Activated CD4-positive, alpha-beta memory T cell treated with anti-CD3 and anti-CD28 coated beads, Interleukin-2, amount 10 ng/mL, durations not matched to agents 7 days and 5 days (primary cell): ENCODE data around the gene JADE2. TPM values are rescaled to one million over a fixed set of nuclear protein-coding genes. Genes with fewer than 3 reads are reported as not detected.
"Not testable (repeated sequence)": the region's sequence is repeated elsewhere in the genome, so short reads cannot be mapped to it uniquely, and the experiment has no call there.

Source experiments
- CTCF ChIA-PET: fragments of 350-600 bp; sonication (Branson Sonifier 250); formaldehyde crosslinking; loops from one replicate; lab custom pipeline; 2021; ENCODE audit warnings: antibody characterized with exemption, inconsistent platforms; lab: Charles Lee
- POLR2A ChIA-PET: fragments of 350-600 bp; sonication (Branson Sonifier 250); formaldehyde crosslinking; loops from one replicate; lab custom pipeline; 2021; ENCODE audit warnings: antibody characterized with exemption; lab: Charles Lee
- DNase-seq: peaks from one replicate; pipeline ENCODE4 v3.0.0-alpha.2; 2020
- H3K27ac Mint-ChIP-seq: one replicate; pipeline ENCODE4 v1.8.0; 2021; ENCODE audit warnings: mild to moderate bottlenecking, mixed read lengths
- H3K27me3 Mint-ChIP-seq: one replicate; pipeline ENCODE4 v1.8.0; 2021; ENCODE audit warnings: mixed read lengths
- H3K36me3 Mint-ChIP-seq: one replicate; pipeline ENCODE4 v1.8.0; 2021; ENCODE audit warnings: low read depth, mixed read lengths
- H3K4me1 Mint-ChIP-seq: one replicate; pipeline ENCODE4 v1.8.0; 2021; ENCODE audit warnings: mixed read lengths
- H3K4me3 Mint-ChIP-seq: one replicate; pipeline ENCODE4 v1.8.0; 2021; ENCODE audit warnings: mild to moderate bottlenecking, mixed read lengths
- H3K9me3 Mint-ChIP-seq: one replicate; pipeline ENCODE4 v1.8.0; 2021; ENCODE audit warnings: mixed read lengths
- total RNA-seq, 2 experiments: library from RNA; stranded (reverse); gene quantifications; one replicate each; pipeline ENCODE4 v1.2.3, GENCODE V29; 2021

JADE2 gene
- total RNA-seq, 2 experiments from 2014 or later, result 72.7 to 73.5 TPM

DNA sequence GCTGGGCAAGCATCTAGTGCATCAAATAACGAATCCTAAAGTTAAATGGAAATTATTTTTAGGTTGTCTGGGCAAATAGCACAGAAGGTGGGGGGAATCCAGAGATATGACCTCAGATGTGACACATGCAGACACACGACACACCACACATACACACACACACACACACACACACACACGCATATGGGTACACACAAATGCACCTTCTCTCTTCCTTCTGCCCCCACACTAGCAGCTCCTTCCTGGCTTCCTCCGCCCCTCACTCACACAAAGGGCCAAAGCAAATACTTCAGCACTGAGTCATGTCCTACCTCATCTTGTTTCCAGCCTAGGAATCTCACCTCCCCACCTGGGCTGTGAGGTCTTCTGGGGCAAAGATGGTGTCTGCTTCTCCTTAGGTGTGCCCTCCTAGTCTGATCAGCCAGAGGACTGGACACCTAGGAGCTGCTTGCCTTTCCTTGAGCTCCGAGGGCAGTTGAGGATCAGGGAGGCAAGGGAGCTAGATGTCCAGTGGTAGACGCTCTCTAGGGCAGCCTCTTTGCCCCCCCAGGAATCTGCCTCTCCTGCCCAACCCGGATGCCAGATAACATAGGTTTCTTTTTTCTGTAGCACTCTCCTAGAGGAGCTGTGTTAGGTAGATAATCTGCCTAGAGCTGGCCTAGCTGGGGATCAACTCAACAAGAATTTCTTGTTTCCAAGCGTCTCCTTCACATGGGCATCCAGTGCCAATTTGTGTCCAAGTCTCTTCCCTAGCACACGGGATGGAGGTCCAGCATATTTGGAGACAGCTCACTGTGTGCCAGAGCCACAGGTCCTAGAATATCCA lies 14.3 kb upstream of the JADE2 start:
- Mint-ChIP-seq H3K27me3 (no peaks in the 10 kb centered on the region), H3K27ac (no peak overlapping the region), H3K9me3 (no peaks in the 10 kb centered on the region), H3K36me3 (no peaks in the 10 kb centered on the region), H3K4me1 (peaks cover 20% of the 10 kb centered on the region), H3K4me3 (no peak overlapping the region)
- ChIA-PET CTCF (interaction anchor here (1.1 to 1.4 kb wide), 2 partner anchors 16 to 45 kb away, joined by 3 to 8 read pairs; no protein-coding TSS in a partner anchor), POLR2A (interaction anchor here (0.9 to 2.7 kb wide), 4 partner anchors 10 to 139 kb away, joined by 3 to 16 read pairs (median 5); no protein-coding TSS in a partner anchor)
- DNase-seq, result no peak

DNA sequence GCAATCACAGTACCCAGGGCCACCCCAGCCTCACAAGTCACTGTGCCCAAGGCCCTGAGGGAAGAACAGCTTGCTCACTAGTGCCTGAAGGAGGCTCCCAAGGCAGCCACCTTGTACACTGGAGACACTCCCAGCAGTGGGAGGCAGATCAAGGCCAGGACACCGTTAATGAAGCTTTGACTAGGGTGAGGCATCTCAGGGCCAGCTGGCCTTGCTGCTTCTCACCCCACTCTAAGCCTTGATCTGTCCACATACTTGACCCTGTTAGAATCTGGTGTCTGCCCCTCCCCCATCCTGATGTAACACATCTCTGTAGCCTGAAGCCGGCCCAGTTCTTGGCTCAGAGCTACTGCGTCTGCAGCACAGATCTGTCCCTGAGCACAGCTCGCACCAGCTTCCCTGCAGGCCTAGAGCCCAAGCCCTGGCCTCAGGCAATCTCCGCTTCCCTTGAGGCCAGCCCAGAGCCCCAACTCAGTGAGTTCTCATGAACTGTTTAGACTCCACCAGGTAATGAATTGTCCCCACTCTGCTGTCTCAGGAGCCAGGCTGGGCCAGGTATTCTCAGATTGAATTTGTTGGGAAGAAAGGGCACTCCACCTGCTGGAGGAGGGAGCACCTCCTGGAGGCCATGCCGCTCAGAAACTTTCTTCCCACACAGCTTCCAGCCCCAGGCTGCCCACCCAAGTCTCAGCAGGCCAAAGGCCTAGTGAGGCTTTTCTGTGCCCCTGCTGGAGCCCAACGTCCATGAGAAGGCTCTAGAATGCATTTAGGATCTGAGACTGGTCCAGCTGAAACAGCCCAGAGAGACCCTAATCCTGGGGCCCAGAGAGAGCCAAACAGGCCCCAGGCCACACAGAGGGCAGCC lies 13.4 kb upstream of the JADE2 start:
- ChIA-PET POLR2A (interaction anchor here (0.9 to 2.7 kb wide), 4 partner anchors 11 to 140 kb away, joined by 3 to 16 read pairs (median 5); no protein-coding TSS in a partner anchor), CTCF (interaction anchor here (1.1 to 1.4 kb wide), 2 partner anchors 15 to 46 kb away, joined by 3 to 8 read pairs; no protein-coding TSS in a partner anchor)
- H3K9me3 Mint-ChIP-seq, result no peaks in the 10 kb centered on the region
- H3K4me1 Mint-ChIP-seq, result peaks cover 15% of the 10 kb centered on the region
- H3K27me3 Mint-ChIP-seq, result no peaks in the 10 kb centered on the region
- no peak overlapping the region for H3K27ac Mint-ChIP-seq
- H3K4me3 Mint-ChIP-seq, result no peak overlapping the region
- no peak for DNase-seq
- H3K36me3 Mint-ChIP-seq, result no peaks in the 10 kb centered on the region

DNA sequence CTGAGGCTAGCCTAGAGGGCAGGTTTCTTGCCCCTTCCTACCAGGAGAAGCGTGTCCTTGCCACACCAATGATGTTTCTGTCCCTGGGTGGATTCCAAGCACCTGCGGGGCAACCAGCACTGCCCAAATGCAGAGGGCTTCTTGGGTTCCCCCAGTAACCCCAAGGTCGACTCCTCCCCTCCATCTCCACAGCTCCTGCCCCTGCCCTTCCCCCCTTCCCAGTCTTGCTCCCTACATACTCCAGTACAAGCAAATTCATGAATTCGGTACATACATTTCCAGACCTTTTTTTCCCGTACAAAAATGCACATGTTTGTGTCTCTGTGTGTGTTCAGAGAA lies 12.8 kb upstream of the JADE2 start:
- H3K4me1 Mint-ChIP-seq, result peaks cover 10% of the 10 kb centered on the region
- no peak for DNase-seq
- no peak overlapping the region for H3K4me3 Mint-ChIP-seq
- no peaks in the 10 kb centered on the region for H3K36me3 Mint-ChIP-seq
- H3K9me3 Mint-ChIP-seq, result no peaks in the 10 kb centered on the region
- no peak overlapping the region for H3K27ac Mint-ChIP-seq
- H3K27me3 Mint-ChIP-seq, result no peaks in the 10 kb centered on the region
- POLR2A ChIA-PET, result interaction anchor here (2.2 to 2.7 kb wide), 2 partner anchors 11 to 15 kb away, joined by 7 to 16 read pairs; no protein-coding TSS in a partner anchor
- CTCF ChIA-PET, result interaction anchor here (1.4 kb wide), 1 partner anchor 15 kb away, joined by 8 read pairs; no protein-coding TSS in a partner anchor

DNA sequence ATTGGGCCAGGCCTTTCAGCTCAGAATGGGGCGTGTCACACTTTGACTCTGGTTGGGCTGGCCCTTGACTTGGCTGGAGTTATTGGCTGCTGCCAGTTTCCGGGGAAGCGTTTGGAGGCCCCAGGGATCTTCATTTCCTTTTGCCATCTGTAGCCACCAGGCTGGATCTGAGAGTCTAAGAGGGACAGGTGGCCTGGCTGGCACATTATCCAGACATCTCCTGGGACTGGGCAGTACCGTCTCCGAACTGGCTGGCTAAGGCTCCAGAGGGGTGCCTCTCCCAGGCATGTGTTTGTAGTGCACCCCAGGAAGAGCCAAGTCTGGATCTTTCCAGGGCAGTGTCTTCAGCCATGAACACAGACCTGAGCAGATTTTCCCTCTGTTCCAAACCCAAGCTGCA lies 9.7 kb upstream of the JADE2 start:
- DNase-seq, result no peak
- Mint-ChIP-seq H3K27ac (no peak overlapping the region), H3K4me3 (no peak overlapping the region), H3K36me3 (no peaks in the 10 kb centered on the region), H3K9me3 (no peaks in the 10 kb centered on the region), H3K27me3 (peaks cover 6% of the 10 kb centered on the region), H3K4me1 (peaks cover 9% of the 10 kb centered on the region)
- POLR2A ChIA-PET, result interaction anchor here (1.6 kb wide), 1 partner anchor 10 kb away, joined by 7 read pairs; the partner anchor contains the start of gene JADE2
- CTCF ChIA-PET, result interaction anchor here (0.8 to 1.8 kb wide), 2 partner anchors 9 to 12 kb away, joined by 3 to 6 read pairs; no protein-coding TSS in a partner anchor

DNA sequence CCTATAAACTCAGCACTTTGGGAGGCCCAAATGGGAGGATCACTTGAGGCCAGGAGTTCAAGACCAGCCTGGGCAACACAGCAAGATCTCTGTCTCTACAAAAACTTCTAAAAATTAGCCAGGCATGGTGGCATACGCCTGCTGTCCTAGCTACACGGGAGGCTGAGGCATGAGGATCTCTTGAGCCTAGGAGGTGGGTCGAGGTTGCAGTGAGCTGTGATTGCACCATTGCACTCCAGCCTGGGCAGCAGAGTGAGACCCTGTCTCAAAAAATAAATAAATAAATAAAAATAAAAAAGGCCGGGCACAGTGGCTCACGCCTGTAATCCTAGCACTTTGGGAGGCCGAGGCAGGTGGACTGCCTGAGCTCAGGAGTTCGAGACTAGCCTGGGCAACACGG lies 8.5 kb upstream of the JADE2 start:
- POLR2A ChIA-PET, result interaction anchor here (1.6 kb wide), 1 partner anchor 9 kb away, joined by 7 read pairs; the partner anchor contains the start of gene JADE2
- H3K9me3 Mint-ChIP-seq, H3K27ac Mint-ChIP-seq, H3K36me3 Mint-ChIP-seq, CTCF ChIA-PET, H3K4me3 Mint-ChIP-seq, DNase-seq, H3K4me1 Mint-ChIP-seq: not testable (repeated sequence)
- peaks cover 12% of the 10 kb centered on the region for H3K27me3 Mint-ChIP-seq

DNA sequence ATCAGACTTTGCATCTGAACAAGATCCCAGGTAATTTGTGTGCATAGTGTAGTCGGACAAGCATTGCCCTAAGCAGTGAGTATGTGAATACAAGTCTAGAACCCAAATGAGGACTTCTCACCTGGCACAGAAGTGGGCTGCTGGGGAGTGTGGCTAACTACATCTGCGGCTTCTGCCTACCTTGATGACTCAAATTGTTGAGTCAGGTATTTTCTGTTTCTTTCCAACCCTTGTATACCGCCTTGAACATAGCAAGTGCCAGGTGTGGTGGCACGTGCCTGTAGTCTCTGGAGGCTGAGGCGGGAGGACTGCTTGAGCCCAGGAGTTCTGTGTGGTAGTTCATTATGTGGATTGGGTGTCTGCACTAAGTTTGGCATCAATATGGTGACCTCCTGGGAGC lies 7.9 kb upstream of the JADE2 start:
- CTCF ChIA-PET, result no interaction called here
- POLR2A ChIA-PET, result no interaction called here
- Mint-ChIP-seq H3K36me3 (no peaks in the 10 kb centered on the region), H3K4me3 (no peak overlapping the region), H3K27ac (no peak overlapping the region), H3K9me3 (no peaks in the 10 kb centered on the region), H3K4me1 (peaks cover 4% of the 10 kb centered on the region), H3K27me3 (peaks cover 12% of the 10 kb centered on the region)
- DNase-seq, result no peak

DNA sequence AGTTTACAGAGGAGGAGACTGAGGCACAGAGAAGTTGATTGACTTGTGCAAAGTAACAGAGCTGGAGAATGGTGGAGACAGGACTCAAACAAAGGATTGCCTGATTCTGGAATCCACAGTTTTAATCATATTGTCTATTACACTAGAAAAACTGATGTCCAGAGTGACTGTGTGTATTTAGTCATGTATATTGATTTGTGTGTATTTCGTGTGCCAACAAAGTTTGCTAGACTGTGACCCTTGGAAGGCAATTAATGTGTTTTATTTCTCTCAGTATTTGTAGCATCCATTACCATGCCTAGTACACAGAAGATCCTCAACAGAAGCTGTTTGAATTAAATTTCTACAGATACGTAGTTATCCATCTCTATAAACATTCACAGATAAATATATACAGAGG lies 5.5 kb upstream of the JADE2 start:
- no peak for DNase-seq
- Mint-ChIP-seq H3K27ac (no peak overlapping the region), H3K27me3 (peaks cover 16% of the 10 kb centered on the region), H3K36me3 (no peaks in the 10 kb centered on the region), H3K9me3 (no peaks in the 10 kb centered on the region), H3K4me1 (peaks cover 10% of the 10 kb centered on the region), H3K4me3 (no peak overlapping the region)
- POLR2A ChIA-PET, result interaction anchor here (1.1 to 1.2 kb wide), 2 partner anchors 13 to 109 kb away, joined by 4 to 5 read pairs; partner anchors contain the start of gene CDKN2AIPNL
- CTCF ChIA-PET, result interaction anchor here (1.3 to 1.6 kb wide), 2 partner anchors 25 to 67 kb away, joined by 4 to 5 read pairs; no protein-coding TSS in a partner anchor

DNA sequence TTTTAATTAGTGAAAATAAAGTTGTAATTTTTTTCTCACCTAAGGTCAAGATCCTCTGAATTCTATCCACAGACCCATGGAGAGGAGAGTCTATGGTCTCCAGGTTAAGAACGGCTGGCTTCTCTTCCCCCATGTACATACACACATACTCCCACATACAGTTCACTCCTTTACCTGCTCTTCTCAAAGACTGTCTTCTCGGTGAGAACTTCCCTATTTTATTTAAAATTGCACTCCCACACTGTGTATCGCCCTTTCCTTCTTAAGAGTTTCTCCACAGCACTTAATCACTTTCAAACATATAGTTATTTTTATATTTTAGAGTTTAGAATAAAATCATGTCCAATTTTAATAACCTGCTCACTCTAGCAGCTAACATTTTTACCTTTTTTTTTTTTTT lies 3.6 kb upstream of the JADE2 start:
- H3K27ac Mint-ChIP-seq, result no peak overlapping the region
- H3K4me1 Mint-ChIP-seq, result peaks cover 10% of the 10 kb centered on the region
- ChIA-PET POLR2A (no interaction called here), CTCF (interaction anchor here (2.7 kb wide), 1 partner anchor 65 kb away, joined by 13 read pairs; no protein-coding TSS in a partner anchor)
- no peaks in the 10 kb centered on the region for H3K9me3 Mint-ChIP-seq
- H3K36me3 Mint-ChIP-seq, result no peaks in the 10 kb centered on the region
- H3K27me3 Mint-ChIP-seq, result peaks cover 16% of the 10 kb centered on the region
- H3K4me3 Mint-ChIP-seq, result no peak overlapping the region
- no peak for DNase-seq

DNA sequence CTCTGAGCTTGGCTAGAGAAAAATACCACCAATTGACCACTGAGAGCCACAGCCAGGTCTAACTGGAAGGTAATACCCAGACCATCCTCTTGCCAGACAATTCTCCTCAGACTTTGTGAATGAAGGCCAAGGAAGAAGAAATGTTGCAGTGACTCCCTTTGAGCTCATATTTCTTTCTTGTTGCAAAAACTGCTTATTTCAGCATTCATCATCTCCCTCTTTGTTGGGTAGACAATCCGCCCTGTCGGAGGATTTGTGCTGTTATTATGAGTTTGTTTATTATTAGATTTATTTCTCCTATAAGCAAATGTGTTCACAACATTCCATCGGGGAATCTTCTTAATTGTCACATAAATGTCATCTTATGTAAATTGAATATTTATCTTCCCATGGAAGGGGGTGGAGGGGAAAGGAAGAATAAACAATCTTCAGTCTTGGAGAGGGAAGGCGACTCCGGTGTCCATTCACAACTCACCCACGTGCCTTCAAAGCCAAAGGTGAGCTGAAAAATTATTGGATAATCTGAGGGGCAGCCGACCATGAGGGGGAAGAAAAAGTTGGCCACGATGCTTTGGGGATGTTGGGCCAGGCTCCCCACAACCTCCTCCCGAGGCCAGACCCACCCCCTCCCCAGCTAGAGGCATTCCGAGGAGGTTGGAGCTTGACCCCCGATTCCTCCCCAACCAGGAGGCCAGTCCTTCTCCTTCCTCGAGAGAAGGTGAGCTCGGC lies 1.8 kb upstream of the JADE2 start:
- ChIA-PET CTCF (interaction anchor here (0.8 to 2.7 kb wide), 9 partner anchors 16 to 484 kb away, joined by 3 to 13 read pairs (median 3); partner anchors contain the start of gene CDKN2AIPNL), POLR2A (interaction anchor here (1.1 to 6.5 kb wide), 11 partner anchors 12 to 347 kb away, joined by 3 to 82 read pairs (median 6); partner anchors contain the start of genes CDKN2AIPNL, SKP1 and UBE2B)
- Mint-ChIP-seq H3K4me3 (peak overlapping the region; percentile 93), H3K9me3 (no peaks in the 10 kb centered on the region), H3K4me1 (peaks cover 17% of the 10 kb centered on the region), H3K27me3 (peaks cover 16% of the 10 kb centered on the region), H3K27ac (peak overlapping the region; percentile 88), H3K36me3 (no peaks in the 10 kb centered on the region)
- no peak for DNase-seq

DNA sequence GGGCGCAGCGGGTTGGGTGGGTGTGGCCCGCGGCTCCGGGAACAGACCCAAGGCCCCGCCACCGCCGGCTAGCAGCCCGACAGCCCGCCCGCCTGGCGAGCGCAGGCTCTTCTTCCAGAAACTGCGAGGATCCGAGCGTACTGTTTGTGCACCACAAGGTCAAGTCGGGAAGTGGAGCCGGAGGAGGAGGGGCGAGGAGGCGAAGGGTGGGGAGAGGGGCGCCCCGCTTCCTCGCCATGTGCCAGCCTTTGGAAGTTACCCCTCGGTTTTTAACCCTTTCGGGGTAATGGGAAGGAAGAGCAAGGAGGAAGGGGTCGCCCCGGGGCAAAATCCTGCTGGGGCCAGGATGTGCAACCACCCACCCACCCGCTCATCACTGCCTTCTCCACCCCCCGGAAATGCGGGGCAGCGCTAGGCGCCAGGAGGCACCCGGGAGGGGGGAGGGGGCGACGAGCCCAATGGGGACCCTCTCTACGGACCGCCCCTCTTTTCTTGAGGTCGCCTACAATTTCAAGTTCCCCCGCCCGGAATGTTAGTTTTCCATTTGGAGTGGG lies 1.1 kb upstream of the JADE2 start:
- POLR2A ChIA-PET, result interaction anchor here (0.6 to 6.5 kb wide), 22 partner anchors 12 to 347 kb away, joined by 3 to 82 read pairs (median 8); partner anchors contain the start of genes CDKN2AIPNL, PPP2CA, SKP1 and UBE2B
- Mint-ChIP-seq H3K36me3 (no peaks in the 10 kb centered on the region), H3K9me3 (no peaks in the 10 kb centered on the region), H3K4me3 (peak overlapping the region; percentile 93), H3K27me3 (peaks cover 16% of the 10 kb centered on the region), H3K27ac (peak overlapping the region; percentile 88), H3K4me1 (peaks cover 23% of the 10 kb centered on the region)
- DNase-seq, result peak; percentile 68
- CTCF ChIA-PET, result interaction anchor here (1.0 to 4.3 kb wide), 10 partner anchors 21 to 221 kb away, joined by 3 to 45 read pairs (median 5); partner anchors contain the start of gene CDKN2AIPNL

DNA sequence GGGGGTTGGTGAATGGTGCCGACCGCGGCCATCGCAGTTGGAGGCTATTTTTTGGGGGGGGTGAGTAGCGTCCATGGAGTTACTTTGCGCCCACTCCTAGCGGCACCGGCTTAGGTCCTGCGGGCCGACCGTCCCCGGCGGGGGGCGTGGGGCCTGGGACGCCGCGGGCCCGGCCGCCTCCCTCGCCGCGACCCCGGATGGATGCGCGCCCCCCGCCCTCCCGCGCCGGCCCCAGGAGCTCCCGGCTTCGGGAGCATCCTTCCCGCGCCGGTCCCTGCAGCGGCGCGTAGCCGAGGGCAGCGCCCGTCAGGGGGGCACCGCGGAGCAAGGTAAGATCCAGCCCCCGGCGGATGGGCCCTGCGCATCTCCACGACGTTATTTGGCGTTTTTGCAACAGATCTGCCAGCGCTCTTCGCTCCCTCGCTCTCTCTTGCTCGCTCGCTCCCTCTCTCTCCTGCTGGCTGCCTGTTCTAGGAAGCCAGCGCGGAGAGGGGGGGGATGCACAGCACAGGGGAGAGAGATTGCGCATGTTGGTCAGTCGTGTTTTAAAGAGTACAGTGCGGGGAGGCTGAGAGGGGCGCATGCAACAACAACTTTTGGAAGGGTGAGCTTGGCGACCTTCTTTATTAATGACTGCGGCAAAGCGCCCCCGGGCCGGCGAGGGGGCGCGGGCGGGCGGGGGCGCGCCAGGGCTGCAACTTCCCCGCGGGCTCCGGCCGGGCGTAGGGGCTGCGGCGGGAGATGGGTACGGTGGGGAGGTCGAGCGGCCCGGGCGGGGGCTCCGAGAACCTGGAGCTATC lies 413 bp downstream of the JADE2 start:
- H3K4me1 Mint-ChIP-seq, result peaks cover 29% of the 10 kb centered on the region
- peak overlapping the region; percentile 93 for H3K27ac Mint-ChIP-seq
- peak overlapping the region; percentile 93 for H3K4me3 Mint-ChIP-seq
- no peaks in the 10 kb centered on the region for H3K9me3 Mint-ChIP-seq
- H3K36me3 Mint-ChIP-seq, result no peaks in the 10 kb centered on the region
- peak; percentile 71 for DNase-seq
- peaks cover 10% of the 10 kb centered on the region for H3K27me3 Mint-ChIP-seq
- ChIA-PET CTCF (interaction anchor here (0.8 to 4.3 kb wide), 8 partner anchors 11 to 155 kb away, joined by 3 to 45 read pairs (median 9); partner anchors contain the start of genes CDKN2AIPNL and UBE2B), POLR2A (interaction anchor here (0.9 to 6.5 kb wide), 29 partner anchors 10 to 395 kb away, joined by 3 to 82 read pairs (median 7); partner anchors contain the start of genes CDKN2AIPNL, DDX46, PCBD2 and PPP2CA)
